ENCODE results near the gene PFKFB3. TPM values are rescaled to one million over a fixed set of nuclear protein-coding genes. Genes with fewer than 3 reads are reported as not detected.
A peak's percentile ranks its signal among the peaks of the same experiment; 100 is the strongest.

The PFKFB3 gene
- total and polyA plus RNA-seq, 2 of the 13 experiments (the other 11 are each of a cell fraction or from before 2014, with no cell fraction given) = 1.2 to 13.3 TPM

- TF ChIP-seq ZBTB40 (IDR thresholded peaks at IDR 0.05) (no peak), ZBTB40 (CRISPR knock-in tag; IDR thresholded peaks at IDR 0.05) (no peak), HOMEZ (CRISPR knock-in tag; IDR thresholded peaks at IDR 0.05; ENCODE audit: low read depth) (peak; percentile 55; the same call in 1 of the 2 replicates), MLLT10 (CRISPR knock-in tag; IDR thresholded peaks at IDR 0.05) (no peak), ZNF484 (CRISPR knock-in tag; IDR thresholded peaks at IDR 0.05; ENCODE audit: borderline replicate concordance, low read depth) (no peak), KDM1A (CRISPR knock-in tag; IDR thresholded peaks at IDR 0.05) (no peak), ARID5B (CRISPR knock-in tag; IDR thresholded peaks at IDR 0.05) (peak; percentile 94), ZMAT3 (CRISPR knock-in tag; conservative IDR thresholded peaks at IDR 0.05) (no peak), KDM4B (CRISPR knock-in tag; IDR thresholded peaks at IDR 0.05) (no peak), DR1 (CRISPR knock-in tag; IDR thresholded peaks at IDR 0.05) (no peak), ZNF496 (CRISPR knock-in tag; IDR thresholded peaks at IDR 0.05; ENCODE audit: insufficient replicate concordance) (no peak), ZNF746 (CRISPR knock-in tag; IDR thresholded peaks at IDR 0.05) (peak; percentile 18; the same call in 1 of the 2 replicates), CHD2 (IDR thresholded peaks at IDR 0.05; ENCODE audit: low read depth, low read length) (no peak), ZNF550 (CRISPR knock-in tag; IDR thresholded peaks at IDR 0.05; ENCODE audit: borderline replicate concordance) (no peak), HES4 (CRISPR knock-in tag; IDR thresholded peaks at IDR 0.05; ENCODE audit: borderline replicate concordance) (no peak), CBX5 (CRISPR knock-in tag; IDR thresholded peaks at IDR 0.05; ENCODE audit: borderline replicate concordance) (peak; percentile 59; the same call in 1 of the 2 replicates)
Observed at GRCh38 chr10:6279540-6280267, 77.0 kb downstream of the PFKFB3 start (continued).
